Loucy (cell line): ENCODE data around the gene G6PD.

Source experiments
- H2AFZ ChIP-seq: fragments of 200-600 bp; sonication (generic); 2 replicates; pipeline ENCODE4 v1.6.0; 2016; ENCODE audit warnings: antibody characterized with exemption, mild to moderate bottlenecking, low read length, moderate library complexity
- H3F3A ChIP-seq: fragments of 200-600 bp; 2 replicates; pipeline ENCODE4 v1.6.0; 2016; ENCODE audit warnings: antibody characterized with exemption, low read depth, mild to moderate bottlenecking
- H3K27me3 ChIP-seq: fragments of 200-600 bp; sonication (generic); 2 replicates; pipeline ENCODE4 v1.6.1; 2014; ENCODE audit warnings: low read length, mild to moderate bottlenecking; ENCODE audit not compliant: insufficient read depth, poor library complexity, severe bottlenecking
- H3K36me3 ChIP-seq: fragments of 200-600 bp; sonication (generic); 2 replicates; pipeline ENCODE4 v1.6.1; 2016; ENCODE audit warnings: low read length; ENCODE audit not compliant: insufficient read depth
- H3K4me1 ChIP-seq: fragments of 200-600 bp; sonication (generic); 2 replicates; pipeline ENCODE4 v1.5.1; 2014; ENCODE audit warnings: low read length, mild to moderate bottlenecking; ENCODE audit not compliant: insufficient read depth, poor library complexity, severe bottlenecking
- H3K4me2 ChIP-seq: fragments of 200-600 bp; sonication (generic); 2 replicates; pipeline ENCODE4 v1.6.0; 2014; ENCODE audit warnings: antibody characterized with exemption, low read length, low read depth, mild to moderate bottlenecking; ENCODE audit not compliant: poor library complexity, severe bottlenecking
- H3K4me3 ChIP-seq: fragments of 200-600 bp; sonication (generic); 2 replicates; pipeline ENCODE4 v1.5.1; 2014; ENCODE audit warnings: low read length, mild to moderate bottlenecking, mixed read lengths; ENCODE audit not compliant: poor library complexity, severe bottlenecking
- H3K79me2 ChIP-seq: fragments of 200-600 bp; sonication (generic); 2 replicates; pipeline ENCODE4 v1.6.1; 2014; ENCODE audit warnings: low read length; ENCODE audit not compliant: insufficient read depth
- H3K9ac ChIP-seq: fragments of 200-600 bp; sonication (generic); 2 replicates; pipeline ENCODE4 v1.6.0; 2014; ENCODE audit warnings: mild to moderate bottlenecking, low read depth, low read length, moderate library complexity; ENCODE audit not compliant: poor library complexity, severe bottlenecking
- H3K9me2 ChIP-seq: fragments of 200-600 bp; sonication (generic); replicated peaks from 2 replicates; pipeline ENCODE4 v1.6.1; 2016; ENCODE audit warnings: low read depth, low read length, mixed read lengths
- H3K9me3 ChIP-seq: fragments of 200-600 bp; sonication (generic); 2 replicates; pipeline ENCODE4 v1.6.1; 2014; ENCODE audit warnings: mild to moderate bottlenecking, antibody characterized with exemption, low read length, low read depth; ENCODE audit not compliant: insufficient read depth
- H4K20me1 ChIP-seq: fragments of 200-600 bp; sonication (generic); 2 replicates; pipeline ENCODE4 v1.6.0; 2014; ENCODE audit warnings: antibody characterized with exemption, low read length, mild to moderate bottlenecking; ENCODE audit not compliant: insufficient read depth, poor library complexity, severe bottlenecking
- EZH2phosphoT487 ChIP-seq: fragments of 200-600 bp; IDR thresholded peaks from 2 replicates; pipeline ENCODE4 v1.6.1; 2018; ENCODE audit warnings: antibody characterized with exemption, mild to moderate bottlenecking, moderate library complexity, borderline replicate concordance
- TF ChIP-seq, protein P1 (sequence below): fragments of 200-600 bp; sonication (generic); conservative IDR thresholded peaks from 2 replicates; pipeline ENCODE4 v1.5.1; 2014; ENCODE audit warnings: mild to moderate bottlenecking, antibody characterized with exemption, low read length

G6PD gene

DNA sequence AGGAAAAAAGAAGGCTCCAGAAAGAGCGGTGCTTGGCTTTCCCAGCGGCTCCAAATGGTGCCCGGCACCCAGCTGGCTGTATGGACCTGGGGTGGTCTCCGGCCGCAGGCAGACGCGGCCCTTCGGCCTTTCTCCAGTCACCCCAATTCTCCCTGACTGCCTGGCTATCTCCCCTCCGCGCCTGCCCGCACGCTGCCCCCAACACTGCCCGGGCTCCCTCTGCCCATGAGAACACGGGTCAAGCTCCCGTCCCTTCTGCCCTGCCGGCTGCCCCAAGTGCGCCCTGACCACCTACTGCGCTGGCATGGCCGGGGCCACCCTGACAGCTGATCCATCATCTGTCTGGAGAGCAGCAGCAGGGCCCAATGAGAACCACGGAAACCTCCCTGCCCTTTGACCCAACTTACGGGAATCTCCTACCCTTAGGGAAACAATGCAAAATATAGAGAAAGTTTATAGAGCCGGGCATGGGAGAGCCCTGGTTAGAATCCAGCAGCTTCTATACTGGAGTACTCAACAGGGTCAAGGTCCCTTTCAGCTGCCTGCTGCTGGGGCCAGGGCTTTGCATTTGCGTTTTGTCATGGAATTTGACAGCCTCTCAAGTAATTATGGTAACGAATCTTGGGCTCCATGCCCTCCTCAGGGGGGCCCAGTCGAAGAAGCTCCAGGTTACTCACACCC, 29.4 kb downstream of the G6PD start:
- H3K4me1 ChIP-seq = no peaks in the 10 kb centered on the region
- H3K79me2 ChIP-seq = peaks cover 8% of the 10 kb centered on the region; the same call in 1 of the 2 replicates
- no peaks in the 10 kb centered on the region for H3K36me3 ChIP-seq
- no peak overlapping the region for H3K4me3 ChIP-seq
- H4K20me1 ChIP-seq = no peaks in the 10 kb centered on the region
- no peaks in the 10 kb centered on the region for H3K27me3 ChIP-seq
- no peaks in the 10 kb centered on the region for H3K9me3 ChIP-seq
- no peaks in the 10 kb centered on the region for H3F3A ChIP-seq
- no peak overlapping the region for H3K4me2 ChIP-seq
- H3K9me2 ChIP-seq = no peaks in the 10 kb centered on the region
- H3K9ac ChIP-seq = no peak overlapping the region
- TF ChIP-seq, protein P1, sequence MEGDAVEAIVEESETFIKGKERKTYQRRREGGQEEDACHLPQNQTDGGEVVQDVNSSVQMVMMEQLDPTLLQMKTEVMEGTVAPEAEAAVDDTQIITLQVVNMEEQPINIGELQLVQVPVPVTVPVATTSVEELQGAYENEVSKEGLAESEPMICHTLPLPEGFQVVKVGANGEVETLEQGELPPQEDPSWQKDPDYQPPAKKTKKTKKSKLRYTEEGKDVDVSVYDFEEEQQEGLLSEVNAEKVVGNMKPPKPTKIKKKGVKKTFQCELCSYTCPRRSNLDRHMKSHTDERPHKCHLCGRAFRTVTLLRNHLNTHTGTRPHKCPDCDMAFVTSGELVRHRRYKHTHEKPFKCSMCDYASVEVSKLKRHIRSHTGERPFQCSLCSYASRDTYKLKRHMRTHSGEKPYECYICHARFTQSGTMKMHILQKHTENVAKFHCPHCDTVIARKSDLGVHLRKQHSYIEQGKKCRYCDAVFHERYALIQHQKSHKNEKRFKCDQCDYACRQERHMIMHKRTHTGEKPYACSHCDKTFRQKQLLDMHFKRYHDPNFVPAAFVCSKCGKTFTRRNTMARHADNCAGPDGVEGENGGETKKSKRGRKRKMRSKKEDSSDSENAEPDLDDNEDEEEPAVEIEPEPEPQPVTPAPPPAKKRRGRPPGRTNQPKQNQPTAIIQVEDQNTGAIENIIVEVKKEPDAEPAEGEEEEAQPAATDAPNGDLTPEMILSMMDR = no peak
- no peak for TF ChIP-seq EZH2phosphoT487
- H2AFZ ChIP-seq = no peak overlapping the region

DNA sequence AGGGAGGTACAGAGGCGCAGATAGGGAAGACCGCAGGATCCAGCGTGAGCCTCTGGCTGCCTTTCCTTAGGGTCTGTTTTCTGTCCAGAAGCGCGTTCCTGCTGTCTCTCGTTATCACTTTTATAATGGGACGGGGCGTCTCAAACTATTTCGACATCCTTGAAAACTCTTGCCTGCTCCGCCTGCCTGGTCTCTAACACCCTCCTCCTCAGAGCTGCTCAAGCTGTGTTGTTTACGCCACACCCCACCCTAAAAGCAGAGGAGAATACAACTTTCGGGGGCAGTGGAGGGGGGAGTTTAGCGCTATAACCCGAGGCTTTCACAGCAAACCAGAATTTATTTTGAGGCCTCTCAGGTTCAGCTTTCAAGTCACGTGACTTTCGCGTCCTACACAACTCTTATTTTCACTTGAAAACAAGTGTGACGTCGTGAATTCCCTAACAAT, 30.0 kb downstream of the G6PD start:
- peaks cover 2% of the 10 kb centered on the region for H3K4me1 ChIP-seq
- H2AFZ ChIP-seq = no peak overlapping the region
- peaks cover 8% of the 10 kb centered on the region; the same call in 1 of the 2 replicates for H3K79me2 ChIP-seq
- H3K4me3 ChIP-seq = peak overlapping the region; percentile 69
- H3K9me2 ChIP-seq = no peaks in the 10 kb centered on the region
- H3K9ac ChIP-seq = peak overlapping the region; percentile 56
- H3K9me3 ChIP-seq = no peaks in the 10 kb centered on the region
- H3F3A ChIP-seq = no peaks in the 10 kb centered on the region
- no peaks in the 10 kb centered on the region for H3K36me3 ChIP-seq
- no peaks in the 10 kb centered on the region for H3K27me3 ChIP-seq
- H4K20me1 ChIP-seq = no peaks in the 10 kb centered on the region
- peak overlapping the region; percentile 74 for H3K4me2 ChIP-seq
- TF ChIP-seq, protein P1 = no peak
- no peak for TF ChIP-seq EZH2phosphoT487

DNA sequence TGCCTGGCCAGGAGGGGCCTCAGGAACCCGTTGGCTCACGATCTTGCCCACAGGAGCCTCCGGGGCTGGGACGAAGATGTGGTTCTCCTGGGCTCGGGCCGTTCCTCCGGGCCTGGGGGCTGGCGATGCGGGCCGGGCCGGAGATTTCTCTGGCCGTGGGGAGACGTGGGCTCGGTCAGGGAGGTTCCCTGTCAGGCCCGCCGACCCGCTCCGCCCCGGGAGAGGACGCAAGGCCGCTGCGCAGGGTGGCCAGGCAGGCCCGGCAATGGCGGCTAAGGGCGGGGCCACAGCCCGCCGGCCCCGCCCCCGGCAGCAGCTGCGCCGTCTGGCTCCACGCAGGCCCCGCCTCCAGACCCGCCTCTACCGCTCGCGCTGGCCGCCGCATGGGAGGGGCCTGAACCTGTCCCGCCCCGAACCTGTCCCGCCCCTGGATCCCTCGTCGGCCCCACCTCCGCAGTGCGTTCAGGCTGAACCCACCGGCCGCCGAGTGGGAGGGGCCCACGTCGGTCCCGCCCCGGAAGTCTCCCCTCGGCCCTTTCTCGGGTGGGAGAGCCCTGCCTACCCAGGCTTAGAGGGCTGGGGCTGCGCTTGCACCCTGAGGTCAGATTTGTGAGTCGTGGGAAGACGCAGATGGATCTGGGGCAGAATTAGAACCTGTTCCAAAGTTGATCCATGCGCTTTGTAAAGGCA, 30.5 kb downstream of the G6PD start, which contains the start of gene FAM3A:
TSS of gene FAM3A (minus strand) at position 267 of the 690 bp plus-strand sequence. CDS start 460 bp downstream, outside the sequence.
- Histone ChIP-seq H3K36me3 (no peaks in the 10 kb centered on the region), H3K9ac (peak within 1 kb of the TSS; percentile 92), H3K4me1 (peaks cover 7% of the 10 kb centered on the region), H4K20me1 (no peaks in the 10 kb centered on the region), H3K9me2 (no peaks in the 10 kb centered on the region), H3K79me2 (peaks cover 8% of the 10 kb centered on the region; the same call in 1 of the 2 replicates), H3K4me3 (peak within 1 kb of the TSS; percentile 89), H3F3A (no peaks in the 10 kb centered on the region), H2AFZ (peak within 1 kb of the TSS; percentile 60; the same call in 1 of the 2 replicates), H3K4me2 (peak within 1 kb of the TSS; percentile 87), H3K27me3 (no peaks in the 10 kb centered on the region), H3K9me3 (no peaks in the 10 kb centered on the region)
- no peak for TF ChIP-seq EZH2phosphoT487
- TF ChIP-seq, protein P1 = no peak
